HG03378 (cell line): ENCODE data around the gene PPP3CA.
"Not testable (repeated sequence)": the region's sequence is repeated elsewhere in the genome, so short reads cannot be mapped to it uniquely, and the experiment has no call there.

Experiments used
- ATAC-seq: cut with Tn5 transposase; IDR thresholded peaks from one replicate; pipeline ENCODE4 v1.9.1; 2021; ENCODE audit warnings: mild to moderate bottlenecking, moderate library complexity; ENCODE audit not compliant: unreplicated experiment

PPP3CA gene

GRCh38 chr4:101183221-101183620 is 164.1 kb downstream of the PPP3CA start:
- ATAC-seq: no peak

GRCh38 chr4:101182688-101183087 is 164.6 kb downstream of the PPP3CA start:
- not testable (repeated sequence) for ATAC-seq

- ATAC-seq: no peak
Measured at GRCh38 chr4:101178731-101179130, 168.6 kb downstream of the PPP3CA start.

- ATAC-seq: no peak
Measured at GRCh38 chr4:101177154-101177553, 170.2 kb downstream of the PPP3CA start.

- no peak for ATAC-seq
Measured at GRCh38 chr4:101175896-101176676, 171.2 kb downstream of the PPP3CA start.

- ATAC-seq: no peak
Measured at GRCh38 chr4:101174679-101175345, 172.5 kb downstream of the PPP3CA start.

GRCh38 chr4:101172369-101172768 is 175.0 kb downstream of the PPP3CA start:
- ATAC-seq: no peak

- ATAC-seq: no peak
Measured at GRCh38 chr4:101171747-101172146, 175.6 kb downstream of the PPP3CA start.

- ATAC-seq: peak; percentile 99
Measured at GRCh38 chr4:101169044-101170014, 178.0 kb downstream of the PPP3CA start.

- ATAC-seq: no peak
Measured at GRCh38 chr4:101163936-101164335, 183.4 kb downstream of the PPP3CA start.

GRCh38 chr4:101162990-101163380 is 184.3 kb downstream of the PPP3CA start:
- ATAC-seq: no peak

GRCh38 chr4:101160792-101161592 is 186.3 kb downstream of the PPP3CA start:
- no peak for ATAC-seq

- ATAC-seq: no peak
Measured at GRCh38 chr4:101158507-101158906, 188.8 kb downstream of the PPP3CA start.

- ATAC-seq: no peak
Measured at GRCh38 chr4:101158134-101158482, 189.2 kb downstream of the PPP3CA start.

- ATAC-seq: no peak
Measured at GRCh38 chr4:101157415-101158133, 189.8 kb downstream of the PPP3CA start.

GRCh38 chr4:101156619-101157310 is 190.6 kb downstream of the PPP3CA start:
- ATAC-seq: no peak

GRCh38 chr4:101155945-101156344 is 191.4 kb downstream of the PPP3CA start:
- no peak for ATAC-seq

- ATAC-seq: no peak
Measured at GRCh38 chr4:101155368-101155767, 192.0 kb downstream of the PPP3CA start.

- ATAC-seq: no peak
Measured at GRCh38 chr4:101153653-101154052, 193.7 kb downstream of the PPP3CA start.
